PC-3 (cell line): ENCODE data around the gene TMEM204. TPM values are rescaled to one million over a fixed set of nuclear protein-coding genes. Genes with fewer than 3 reads are reported as not detected.
"Not testable (repeated sequence)": the region's sequence is repeated elsewhere in the genome, so short reads cannot be mapped to it uniquely, and the experiment has no call there.

Source experiments
- ATAC-seq: fragments of 200-7000 bp; cut with Tn5 transposase; 2 replicates; pipeline ENCODE4 v1.9.1; 2020; ENCODE audit warnings: mild to moderate bottlenecking, moderate library complexity
- BruUV-seq: library from RNA; stranded (reverse); fragments of 400-500 nt; replicated peaks from 2 replicates; lab custom pipeline; 2021; lab: Mats Ljungman, UMichigan
- CTCF ChIA-PET: fragments of 300-600 bp; sonication (Branson Sonifier 250); formaldehyde crosslinking; loops from one replicate; lab custom pipeline; 2022; ENCODE audit warnings: antibody characterized with exemption; lab: Charles Lee
- POLR2A ChIA-PET: fragments of 300-600 bp; sonication (Branson Sonifier 250); formaldehyde crosslinking; loops from one replicate; lab custom pipeline; 2022; ENCODE audit warnings: antibody characterized with exemption; ENCODE audit not compliant: unreplicated experiment; lab: Charles Lee
- DNase-seq: peaks from one replicate; pipeline ENCODE4 v3.0.0-alpha.2; 2015
- H2AFZ ChIP-seq: fragments of 300-600 bp; sonication (generic); 2 replicates; pipeline ENCODE4 v1.6.0; 2016; ENCODE audit warnings: antibody characterized with exemption, low read length
- H3F3A ChIP-seq: fragments of 300-600 bp; sonication (generic); one replicate; pipeline ENCODE4 v1.6.0; 2017; ENCODE audit warnings: antibody characterized with exemption, low read length, control low read depth, mild to moderate bottlenecking; ENCODE audit not compliant: unreplicated experiment
- H3K27ac ChIP-seq: fragments of 300-600 bp; sonication (generic); 2 replicates; pipeline ENCODE4 v1.5.1; 2016; ENCODE audit warnings: mild to moderate bottlenecking, low read length
- H3K27me3 ChIP-seq: fragments of 300-600 bp; sonication (generic); 2 replicates; pipeline ENCODE4 v1.6.1; 2016; ENCODE audit warnings: low read length, mixed read lengths
- H3K36me3 ChIP-seq: fragments of 300-600 bp; sonication (generic); 2 replicates; pipeline ENCODE4 v1.6.1; 2016; ENCODE audit warnings: low read depth, mixed run types, low read length, mixed read lengths
- H3K4me1 ChIP-seq: fragments of 300-600 bp; sonication (generic); 2 replicates; pipeline ENCODE4 v1.5.1; 2016; ENCODE audit warnings: low read length; ENCODE audit not compliant: insufficient read depth
- H3K4me2 ChIP-seq: fragments of 300-600 bp; sonication (generic); 2 replicates; pipeline ENCODE4 v1.6.0; 2016; ENCODE audit warnings: low read length
- H3K4me3 ChIP-seq: fragments of 300-600 bp; sonication (generic); 2 replicates; pipeline ENCODE4 v1.5.1; 2016; ENCODE audit warnings: mild to moderate bottlenecking, low read length, mixed read lengths
- H3K79me2 ChIP-seq: fragments of 300-600 bp; sonication (generic); 2 replicates; pipeline ENCODE4 v1.6.1; 2017; ENCODE audit warnings: low read length, mixed read lengths
- H3K9ac ChIP-seq: fragments of 300-600 bp; sonication (generic); 2 replicates; pipeline ENCODE4 v1.6.0; 2016; ENCODE audit warnings: mild to moderate bottlenecking, low read length
- H3K9me2 ChIP-seq: fragments of 300-600 bp; sonication (generic); replicated peaks from 2 replicates; pipeline ENCODE4 v1.6.1; 2016; ENCODE audit warnings: mixed run types, low read length, mixed read lengths
- H3K9me3 ChIP-seq: fragments of 300-600 bp; sonication (generic); 2 replicates; pipeline ENCODE4 v1.6.1; 2016; ENCODE audit warnings: low read length, mixed read lengths
- H4K20me1 ChIP-seq: fragments of 300-600 bp; sonication (generic); 2 replicates; pipeline ENCODE4 v1.6.1; 2016; ENCODE audit warnings: low read length, mixed read lengths
- EZH2 ChIP-seq: fragments of 300-600 bp; sonication (generic); IDR thresholded peaks from one replicate; pipeline ENCODE4 v1.6.1; 2017; ENCODE audit warnings: antibody characterized with exemption, mild to moderate bottlenecking, low read length; ENCODE audit not compliant: unreplicated experiment
- EZH2phosphoT487 ChIP-seq: fragments of 300-600 bp; sonication (generic); IDR thresholded peaks from 2 replicates; pipeline ENCODE4 v1.6.1; 2018; ENCODE audit warnings: mild to moderate bottlenecking, antibody characterized with exemption, low read length, borderline replicate concordance
- intact Hi-C: fragments of 100-400 bp; cut with micrococcal nuclease; formaldehyde crosslinking; loops from 2 replicates; pipeline ENCODE4 v1.9.0; 2023
- total RNA-seq: library from RNA; depleted of rRNA; stranded (reverse); fragments of >200 nt; gene quantifications from 2 replicates; pipeline ENCODE4 v1.2.3, GENCODE V29; 2014
- TF ChIP-seq, protein P1 (sequence below): fragments of 300-600 bp; sonication (generic); conservative IDR thresholded peaks from 2 replicates; pipeline ENCODE4 v1.5.1; 2017; ENCODE audit warnings: antibody characterized with exemption, low read depth, mild to moderate bottlenecking, low read length

Gene TMEM204
- total RNA-seq, 1 experiment from 2014 or later: not detected

DNA sequence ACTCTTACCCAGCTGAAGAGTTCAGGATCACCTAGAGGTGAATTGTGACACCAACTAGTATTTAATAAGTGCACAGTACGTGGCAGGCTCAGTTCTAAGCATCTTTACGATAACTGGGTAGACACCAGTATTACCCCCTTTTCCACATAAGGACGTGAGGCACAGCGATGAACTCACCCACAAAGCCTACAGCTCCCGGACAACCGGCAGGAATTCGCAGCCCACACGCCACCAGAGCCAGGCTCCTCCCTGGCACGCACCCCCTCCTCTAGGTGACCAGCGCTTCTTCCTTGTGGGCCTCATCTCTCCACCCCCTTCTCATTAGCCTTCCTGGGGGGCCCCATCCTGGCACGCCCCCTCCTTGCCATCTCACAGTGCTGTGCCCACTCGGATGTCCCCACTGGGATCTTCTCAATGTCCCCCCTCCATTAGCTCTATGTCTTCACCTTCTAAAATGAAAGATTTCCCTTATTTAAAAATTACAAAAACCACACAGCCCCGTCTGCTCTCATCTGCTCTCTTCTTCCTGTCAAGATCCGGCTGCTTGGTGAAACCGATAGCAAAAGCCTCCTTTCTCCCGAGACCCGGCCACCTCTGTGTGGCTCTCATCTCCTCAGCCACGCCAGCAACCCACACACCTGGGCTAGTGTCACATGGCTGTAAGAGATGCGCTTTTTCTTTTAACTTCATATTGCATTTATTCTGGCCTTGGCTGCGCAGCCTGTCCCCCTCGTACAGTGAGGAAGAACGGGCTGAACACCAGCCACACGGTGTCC lies 57.7 kb downstream of the TMEM204 start:
- Histone ChIP-seq H3K79me2 (no peaks in the 10 kb centered on the region), H3K4me1 (no peaks in the 10 kb centered on the region), H3K9ac (no peak overlapping the region), H3K27ac (no peak overlapping the region), H3K36me3 (no peaks in the 10 kb centered on the region), H3K4me2 (no peak overlapping the region), H3F3A (no peaks in the 10 kb centered on the region), H2AFZ (no peak overlapping the region), H3K4me3 (no peak overlapping the region), H3K9me2 (no peaks in the 10 kb centered on the region), H3K9me3 (no peaks in the 10 kb centered on the region), H4K20me1 (no peaks in the 10 kb centered on the region), H3K27me3 (no peaks in the 10 kb centered on the region)
- CTCF ChIA-PET: no interaction called here
- intact Hi-C loops: no loop called here
- no TSS peak for BruUV-seq
- ATAC-seq (no peak), DNase-seq (no peak)
- POLR2A ChIA-PET: no interaction called here
- TF ChIP-seq EZH2: no peak
- no peak for TF ChIP-seq EZH2phosphoT487
- TF ChIP-seq, protein P1, sequence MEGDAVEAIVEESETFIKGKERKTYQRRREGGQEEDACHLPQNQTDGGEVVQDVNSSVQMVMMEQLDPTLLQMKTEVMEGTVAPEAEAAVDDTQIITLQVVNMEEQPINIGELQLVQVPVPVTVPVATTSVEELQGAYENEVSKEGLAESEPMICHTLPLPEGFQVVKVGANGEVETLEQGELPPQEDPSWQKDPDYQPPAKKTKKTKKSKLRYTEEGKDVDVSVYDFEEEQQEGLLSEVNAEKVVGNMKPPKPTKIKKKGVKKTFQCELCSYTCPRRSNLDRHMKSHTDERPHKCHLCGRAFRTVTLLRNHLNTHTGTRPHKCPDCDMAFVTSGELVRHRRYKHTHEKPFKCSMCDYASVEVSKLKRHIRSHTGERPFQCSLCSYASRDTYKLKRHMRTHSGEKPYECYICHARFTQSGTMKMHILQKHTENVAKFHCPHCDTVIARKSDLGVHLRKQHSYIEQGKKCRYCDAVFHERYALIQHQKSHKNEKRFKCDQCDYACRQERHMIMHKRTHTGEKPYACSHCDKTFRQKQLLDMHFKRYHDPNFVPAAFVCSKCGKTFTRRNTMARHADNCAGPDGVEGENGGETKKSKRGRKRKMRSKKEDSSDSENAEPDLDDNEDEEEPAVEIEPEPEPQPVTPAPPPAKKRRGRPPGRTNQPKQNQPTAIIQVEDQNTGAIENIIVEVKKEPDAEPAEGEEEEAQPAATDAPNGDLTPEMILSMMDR: no peak

GRCh38 chr16:1592446-1592845 lies 59.0 kb downstream of the TMEM204 start:
- no peaks in the 10 kb centered on the region for H3K9me2 ChIP-seq
- no TSS peak for BruUV-seq
- no peak overlapping the region for H3K4me2 ChIP-seq
- DNase-seq: no peak
- no peak overlapping the region for H3K4me3 ChIP-seq
- no peaks in the 10 kb centered on the region for H3K27me3 ChIP-seq
- H3K36me3 ChIP-seq: no peaks in the 10 kb centered on the region
- intact Hi-C loops: no loop called here
- ChIA-PET CTCF (no interaction called here), POLR2A (no interaction called here)
- H3K9me3 ChIP-seq: no peaks in the 10 kb centered on the region
- H3K9ac ChIP-seq: no peak overlapping the region
- H2AFZ ChIP-seq: no peak overlapping the region
- H3K27ac ChIP-seq: no peak overlapping the region
- no peaks in the 10 kb centered on the region for H3K4me1 ChIP-seq
- H4K20me1 ChIP-seq: no peaks in the 10 kb centered on the region
- no peaks in the 10 kb centered on the region for H3F3A ChIP-seq
- no peak for ATAC-seq
- no peaks in the 10 kb centered on the region for H3K79me2 ChIP-seq
- TF ChIP-seq EZH2 (no peak), EZH2phosphoT487 (no peak)
- TF ChIP-seq, protein P1: no peak

GRCh38 chr16:1595511-1595910 lies 62.0 kb downstream of the TMEM204 start:
- H3K27me3 ChIP-seq, H3K4me2 ChIP-seq, H4K20me1 ChIP-seq, H3K9me2 ChIP-seq, H3K36me3 ChIP-seq, intact Hi-C loops, H3K9me3 ChIP-seq, CTCF ChIA-PET, ATAC-seq, H3K79me2 ChIP-seq, H3K4me3 ChIP-seq, H3K9ac ChIP-seq, DNase-seq, H3K4me1 ChIP-seq, H3K27ac ChIP-seq, H2AFZ ChIP-seq, H3F3A ChIP-seq, POLR2A ChIA-PET, BruUV-seq: not testable (repeated sequence)
